AG09309 (cell line): ENCODE results near the gene TET1.
A peak's percentile ranks its signal among the peaks of the same experiment; 100 is the strongest.
"Not testable (repeated sequence)": the region's sequence is repeated elsewhere in the genome, so short reads cannot be mapped to it uniquely, and the experiment has no call there.

ENCODE experiments used
- DNase-seq: peaks from one replicate; pipeline ENCODE4 v3.0.0-alpha.2; 2010; ENCODE audit warnings: low read depth
- H3K4me3 ChIP-seq: 2 replicates; pipeline ENCODE4 v1.5.1; 2011; ENCODE audit warnings: mild to moderate bottlenecking, low read depth, low read length, moderate library complexity; ENCODE audit not compliant: control insufficient read depth
- CTCF ChIP-seq: IDR thresholded peaks from 2 replicates; pipeline ENCODE4 v1.5.1; 2011; ENCODE audit warnings: mild to moderate bottlenecking, low read depth, low read length, inconsistent platforms; ENCODE audit not compliant: insufficient read depth, control insufficient read depth; ENCODE audit errors: missing control alignments

Gene TET1

GRCh38 chr10:68560186-68560942, at the start of gene TET1:
Gene TET1 (plus strand): TSS chr10:68560337. CDS start chr10:68572339, 12,002 bp downstream.
- DNase-seq, result no peak
- TF ChIP-seq CTCF, result no peak
- H3K4me3 ChIP-seq, result peak within 1 kb of the TSS; percentile 40

- not testable (repeated sequence) for DNase-seq
Observed at GRCh38 chr10:68516216-68516615, 43.9 kb upstream of the TET1 start.

GRCh38 chr10:68516766-68517165, 43.4 kb upstream of the TET1 start:
- no peak for TF ChIP-seq CTCF
- DNase-seq, result peak; percentile 59

More at GRCh38 chr10:68516216-68516615, 43.9 kb upstream of the TET1 start:
- not testable (repeated sequence) for H3K4me3 ChIP-seq

GRCh38 chr10:68517188-68517587, 42.9 kb upstream of the TET1 start:
- H3K4me3 ChIP-seq, result no peak overlapping the region
- no peak for TF ChIP-seq CTCF

More at GRCh38 chr10:68516766-68517165, 43.4 kb upstream of the TET1 start:
- H3K4me3 ChIP-seq, result no peak overlapping the region

GRCh38 chr10:68518609-68519008, 41.5 kb upstream of the TET1 start:
- not testable (repeated sequence) for DNase-seq, H3K4me3 ChIP-seq

More at GRCh38 chr10:68517188-68517587, 42.9 kb upstream of the TET1 start:
- no peak for DNase-seq

- H3K4me3 ChIP-seq, DNase-seq: not testable (repeated sequence)
Observed at GRCh38 chr10:68525490-68526038, 34.6 kb upstream of the TET1 start.

- no peak for TF ChIP-seq CTCF
- H3K4me3 ChIP-seq, result peak overlapping the region; percentile 91
- no peak for DNase-seq
Observed at GRCh38 chr10:68526634-68527307, 33.4 kb upstream of the TET1 start.

- TF ChIP-seq CTCF, result no peak
- H3K4me3 ChIP-seq, result no peak overlapping the region
- DNase-seq, result no peak
Observed at GRCh38 chr10:68536973-68537372, 23.2 kb upstream of the TET1 start.
